ENCODE measurements around the gene IGSF8.
"Not testable (repeated sequence)": the region's sequence is repeated elsewhere in the genome, so short reads cannot be mapped to it uniquely, and the experiment has no call there.

Gene IGSF8

GRCh38 chr1:160112357-160112756, 13.9 kb upstream of the IGSF8 start:
- no peak overlapping the region for H3K4me3 ChIP-seq (ENCODE audit: low read depth, low read length)
- TF ChIP-seq, protein P1, sequence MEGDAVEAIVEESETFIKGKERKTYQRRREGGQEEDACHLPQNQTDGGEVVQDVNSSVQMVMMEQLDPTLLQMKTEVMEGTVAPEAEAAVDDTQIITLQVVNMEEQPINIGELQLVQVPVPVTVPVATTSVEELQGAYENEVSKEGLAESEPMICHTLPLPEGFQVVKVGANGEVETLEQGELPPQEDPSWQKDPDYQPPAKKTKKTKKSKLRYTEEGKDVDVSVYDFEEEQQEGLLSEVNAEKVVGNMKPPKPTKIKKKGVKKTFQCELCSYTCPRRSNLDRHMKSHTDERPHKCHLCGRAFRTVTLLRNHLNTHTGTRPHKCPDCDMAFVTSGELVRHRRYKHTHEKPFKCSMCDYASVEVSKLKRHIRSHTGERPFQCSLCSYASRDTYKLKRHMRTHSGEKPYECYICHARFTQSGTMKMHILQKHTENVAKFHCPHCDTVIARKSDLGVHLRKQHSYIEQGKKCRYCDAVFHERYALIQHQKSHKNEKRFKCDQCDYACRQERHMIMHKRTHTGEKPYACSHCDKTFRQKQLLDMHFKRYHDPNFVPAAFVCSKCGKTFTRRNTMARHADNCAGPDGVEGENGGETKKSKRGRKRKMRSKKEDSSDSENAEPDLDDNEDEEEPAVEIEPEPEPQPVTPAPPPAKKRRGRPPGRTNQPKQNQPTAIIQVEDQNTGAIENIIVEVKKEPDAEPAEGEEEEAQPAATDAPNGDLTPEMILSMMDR (IDR thresholded peaks at IDR 0.05; ENCODE audit: low read depth, low read length): no peak

- H3K4me3 ChIP-seq (ENCODE audit: low read depth, low read length): not testable (repeated sequence)
Measured at GRCh38 chr1:160111462-160111861, 13.0 kb upstream of the IGSF8 start.

- H3K4me3 ChIP-seq (ENCODE audit: low read depth, low read length): no peak overlapping the region
- TF ChIP-seq, protein P1 (IDR thresholded peaks at IDR 0.05; ENCODE audit: low read depth, low read length): no peak
Measured at GRCh38 chr1:160109686-160110085, 11.3 kb upstream of the IGSF8 start.

DNA sequence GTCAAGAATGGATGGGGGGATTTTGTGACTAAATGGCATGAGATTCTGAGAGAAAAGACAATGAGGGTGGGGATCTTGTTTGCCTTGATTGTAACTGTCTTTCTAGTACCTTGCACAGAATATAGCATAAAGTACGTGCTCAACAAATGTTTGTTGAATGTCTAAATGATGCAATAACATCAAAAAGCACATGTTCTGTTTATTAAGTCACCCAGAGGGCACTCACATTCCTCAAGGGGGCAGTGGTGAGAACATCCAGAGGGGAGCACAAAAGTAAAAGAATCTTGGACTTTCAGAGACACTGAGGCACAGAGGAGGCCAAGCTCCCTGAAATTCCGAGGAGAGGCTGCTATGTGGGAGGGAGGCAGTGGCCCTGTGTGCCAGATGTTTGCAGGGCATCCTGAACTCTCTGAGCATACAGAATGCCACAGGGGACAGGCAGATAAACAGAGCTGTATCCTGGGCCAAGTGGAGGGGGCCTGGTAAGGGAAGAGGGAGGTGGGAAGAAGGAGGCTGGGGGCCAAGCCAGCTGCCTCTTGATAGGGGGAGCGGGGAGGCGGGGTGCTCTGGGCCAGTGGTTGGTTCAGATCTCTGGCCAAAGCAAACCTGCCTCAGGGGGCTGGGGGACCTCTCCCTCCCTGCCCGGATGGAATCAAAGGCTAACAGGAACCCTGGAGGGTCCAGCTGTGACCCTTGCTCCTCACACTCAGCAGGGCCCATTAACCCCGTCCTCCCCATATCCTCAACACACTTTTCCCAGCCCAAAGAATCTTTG, 10.7 kb upstream of the IGSF8 start:
- H3K4me3 ChIP-seq (ENCODE audit: low read depth, low read length): no peak overlapping the region
- TF ChIP-seq, protein P1 (IDR thresholded peaks at IDR 0.05; ENCODE audit: low read depth, low read length): peak; percentile 45; the same call in 1 of the 2 replicates

DNA sequence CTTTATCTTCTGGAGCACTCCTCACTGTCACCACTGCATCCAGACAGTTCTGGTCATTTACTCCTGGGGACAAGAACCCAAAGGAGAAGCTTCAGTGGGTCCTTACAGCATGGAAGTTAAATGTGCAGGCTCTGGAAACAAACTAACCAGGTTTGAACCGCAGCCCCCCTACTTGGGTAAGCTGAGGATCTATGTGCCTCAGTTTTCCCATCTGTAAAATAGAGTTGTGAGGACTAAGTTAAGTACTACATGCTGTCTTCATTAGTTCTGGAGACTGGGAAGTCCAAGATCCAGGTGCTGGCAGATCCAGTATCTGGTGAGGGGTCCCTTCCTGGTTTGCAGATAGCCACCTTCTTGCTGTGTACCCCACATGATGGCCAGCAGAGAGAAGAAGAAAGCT, 9.1 kb upstream of the IGSF8 start:
- TF ChIP-seq, protein P1 (IDR thresholded peaks at IDR 0.05; ENCODE audit: low read depth, low read length): no peak

GRCh38 chr1:160105155-160105554, 6.7 kb upstream of the IGSF8 start:
- TF ChIP-seq, protein P1 (IDR thresholded peaks at IDR 0.05; ENCODE audit: low read depth, low read length): no peak
- no peak overlapping the region for H3K4me3 ChIP-seq (ENCODE audit: low read depth, low read length)

More for the DNA sequence above, 9.1 kb upstream of the IGSF8 start:
- H3K4me3 ChIP-seq (ENCODE audit: low read depth, low read length): no peak overlapping the region

DNA sequence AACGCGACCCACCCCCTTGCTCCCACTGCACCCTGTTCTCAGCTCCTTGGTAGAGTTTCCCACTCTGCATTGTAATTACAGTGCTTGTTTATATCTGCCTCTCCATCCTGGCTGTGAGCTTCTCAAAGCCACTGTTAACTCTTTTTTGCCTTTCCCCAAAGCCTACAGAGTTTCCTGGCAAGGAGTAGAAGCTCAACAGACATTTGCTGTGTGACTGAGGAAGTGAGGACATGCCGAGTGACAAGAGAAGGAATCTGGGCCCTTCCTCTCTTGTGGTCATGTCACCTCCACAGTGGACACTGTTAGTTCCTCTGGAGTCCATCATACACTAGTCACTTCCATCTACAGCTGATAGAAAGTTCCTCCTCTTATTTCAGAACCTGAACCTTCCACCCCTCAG, 6.1 kb upstream of the IGSF8 start:
- TF ChIP-seq, protein P1 (IDR thresholded peaks at IDR 0.05; ENCODE audit: low read depth, low read length): no peak; the same call in 1 of the 2 replicates
- H3K4me3 ChIP-seq (ENCODE audit: low read depth, low read length): no peak overlapping the region

Data from WI38 (cell line).